ENCODE results near the gene ARHGAP22. TPM values are rescaled to one million over a fixed set of nuclear protein-coding genes. Genes with fewer than 3 reads are reported as not detected.

ARHGAP22 gene
- total and polyA plus RNA-seq, 2 experiments from 2014 or later, result 3.2 to 7.8 TPM

DNA sequence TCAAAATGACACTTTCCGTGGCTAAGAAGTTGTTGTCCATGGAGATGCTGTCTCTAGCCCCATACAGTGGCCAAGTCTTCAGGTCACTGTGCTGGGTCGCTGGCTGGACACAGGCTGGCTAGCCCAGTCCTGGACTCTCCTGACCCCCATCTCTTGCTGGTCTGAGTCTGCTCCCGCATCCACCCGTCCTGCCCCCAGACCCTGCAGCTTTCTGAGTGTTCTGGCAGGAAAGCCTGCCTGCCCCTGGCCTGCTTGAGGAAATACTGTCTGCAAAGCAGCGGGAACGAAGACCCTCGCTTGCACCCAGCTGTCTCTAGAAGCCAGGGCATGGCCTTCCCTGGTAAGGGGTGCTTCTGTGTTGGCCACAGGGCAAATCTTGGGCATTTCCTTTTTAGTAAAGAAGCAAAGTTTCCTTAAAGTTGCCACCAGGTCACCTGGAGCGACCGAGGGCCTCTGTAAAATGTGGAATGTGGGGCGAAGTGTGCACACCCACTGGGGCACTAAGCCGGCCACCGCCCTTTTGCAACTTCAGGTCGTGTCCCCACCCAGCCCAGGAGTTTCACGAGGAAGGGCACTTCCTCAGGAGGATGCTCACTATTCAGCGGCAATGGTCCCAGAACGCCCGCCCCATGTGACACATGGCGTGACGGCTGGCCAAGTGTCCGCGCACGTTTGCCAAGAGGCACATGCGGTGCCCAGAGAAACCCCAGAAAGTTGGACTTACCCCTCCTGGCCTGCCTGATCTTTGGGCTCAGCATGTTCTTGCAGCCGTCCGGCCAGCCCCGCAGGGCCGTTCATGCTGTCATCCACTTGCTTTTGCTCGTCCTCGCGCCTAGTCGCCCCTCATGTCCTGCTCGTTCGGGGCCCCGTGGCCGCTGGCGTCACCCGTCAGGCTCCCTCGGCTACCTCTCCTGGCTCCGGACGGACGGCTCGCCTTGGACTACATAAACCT lies 558 bp downstream of the ARHGAP22 start:
- no peaks in the 10 kb centered on the region for H3K4me1 ChIP-seq (ENCODE audit: low read depth)
- no peaks in the 10 kb centered on the region for H3K36me3 ChIP-seq
- peak overlapping the region; percentile 16 for H3K4me3 ChIP-seq
- H3K27ac ChIP-seq, result no peak overlapping the region
- no peaks in the 10 kb centered on the region for H3K9me3 ChIP-seq (ENCODE audit: low read depth)
- TF ChIP-seq, protein P1, sequence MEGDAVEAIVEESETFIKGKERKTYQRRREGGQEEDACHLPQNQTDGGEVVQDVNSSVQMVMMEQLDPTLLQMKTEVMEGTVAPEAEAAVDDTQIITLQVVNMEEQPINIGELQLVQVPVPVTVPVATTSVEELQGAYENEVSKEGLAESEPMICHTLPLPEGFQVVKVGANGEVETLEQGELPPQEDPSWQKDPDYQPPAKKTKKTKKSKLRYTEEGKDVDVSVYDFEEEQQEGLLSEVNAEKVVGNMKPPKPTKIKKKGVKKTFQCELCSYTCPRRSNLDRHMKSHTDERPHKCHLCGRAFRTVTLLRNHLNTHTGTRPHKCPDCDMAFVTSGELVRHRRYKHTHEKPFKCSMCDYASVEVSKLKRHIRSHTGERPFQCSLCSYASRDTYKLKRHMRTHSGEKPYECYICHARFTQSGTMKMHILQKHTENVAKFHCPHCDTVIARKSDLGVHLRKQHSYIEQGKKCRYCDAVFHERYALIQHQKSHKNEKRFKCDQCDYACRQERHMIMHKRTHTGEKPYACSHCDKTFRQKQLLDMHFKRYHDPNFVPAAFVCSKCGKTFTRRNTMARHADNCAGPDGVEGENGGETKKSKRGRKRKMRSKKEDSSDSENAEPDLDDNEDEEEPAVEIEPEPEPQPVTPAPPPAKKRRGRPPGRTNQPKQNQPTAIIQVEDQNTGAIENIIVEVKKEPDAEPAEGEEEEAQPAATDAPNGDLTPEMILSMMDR (IDR thresholded peaks at IDR 0.05; ENCODE audit: low read depth, low read length), result no peak
- peak in 1 of 2 donors; percentile 5 for DNase-seq (ENCODE audit: low read depth in 1 of 2, low spot score in 1 of 2)
- peaks cover 30% of the 10 kb centered on the region for H3K27me3 ChIP-seq

DNA sequence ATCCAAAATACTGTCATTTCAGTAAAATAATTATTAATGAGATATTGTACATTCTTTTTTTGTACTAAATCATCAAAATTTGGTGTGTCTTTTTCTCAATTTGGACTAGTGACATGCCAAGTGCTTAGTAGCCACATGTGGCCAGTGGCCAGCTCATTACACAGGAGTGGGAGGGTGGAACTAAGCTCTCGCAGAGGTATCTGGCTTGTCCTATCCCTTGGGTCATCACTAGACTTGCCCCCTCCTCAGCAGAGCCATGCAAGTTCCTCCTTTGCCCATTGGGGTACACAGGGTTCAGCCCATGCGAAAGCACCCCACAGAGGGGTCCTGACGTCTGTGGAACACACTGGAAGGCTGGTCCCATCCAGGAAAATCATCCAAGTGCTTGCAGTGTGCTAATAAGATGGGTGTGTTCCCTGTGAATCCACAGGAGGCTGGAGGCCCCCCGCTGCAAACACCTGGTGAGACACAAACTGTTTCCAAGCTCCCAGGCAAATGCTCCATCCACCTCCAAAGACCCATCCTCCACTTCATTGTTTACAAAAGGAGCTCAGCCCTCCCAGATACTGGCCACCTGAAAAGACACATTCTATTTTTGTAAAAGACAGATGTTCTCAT lies 1.3 kb downstream of the ARHGAP22 start:
- Histone ChIP-seq H3K9me3 (ENCODE audit: low read depth) (no peaks in the 10 kb centered on the region), H3K36me3 (no peaks in the 10 kb centered on the region), H3K27me3 (peaks cover 30% of the 10 kb centered on the region), H3K4me3 (no peak overlapping the region), H3K4me1 (ENCODE audit: low read depth) (no peaks in the 10 kb centered on the region), H3K27ac (no peak overlapping the region)
- TF ChIP-seq, protein P1 (IDR thresholded peaks at IDR 0.05; ENCODE audit: low read depth, low read length), result no peak
- DNase-seq (ENCODE audit: low read depth in 1 of 2, low spot score in 1 of 2), result no peak

DNA sequence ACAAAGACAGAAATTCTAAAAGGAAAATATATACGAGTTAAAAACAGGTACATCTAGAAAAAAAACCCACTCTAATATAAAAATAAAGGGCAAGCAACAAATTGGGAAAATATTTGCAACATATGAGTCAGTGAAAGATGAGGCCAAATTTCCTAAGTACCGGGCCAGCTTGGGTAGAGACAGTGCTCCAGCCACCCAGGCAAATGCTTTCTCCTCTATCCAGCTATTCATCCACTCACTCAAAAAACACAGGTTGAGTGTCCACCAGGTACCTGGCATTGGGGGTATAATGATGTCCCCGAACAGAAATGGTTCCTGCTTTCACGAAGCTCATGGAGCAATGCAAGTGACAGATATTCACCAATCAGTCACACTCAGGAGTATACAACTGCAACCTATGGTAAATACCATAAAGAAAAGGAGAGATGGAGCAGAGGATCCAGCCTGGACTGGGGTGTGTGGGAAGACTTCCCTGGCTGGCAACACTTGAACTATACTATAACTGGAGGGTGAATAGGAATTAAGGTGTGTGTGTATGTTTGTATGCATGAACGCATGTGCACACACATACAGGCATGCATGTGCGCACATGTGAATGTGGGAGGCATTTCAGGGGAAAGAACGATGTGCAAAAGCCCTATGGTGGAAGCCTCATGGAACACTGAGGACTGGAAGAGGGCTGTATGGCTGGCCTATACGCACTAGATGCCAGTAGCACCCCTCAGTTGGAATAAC lies 2.3 kb downstream of the ARHGAP22 start:
- H3K27ac ChIP-seq, result no peak overlapping the region
- no peaks in the 10 kb centered on the region for H3K9me3 ChIP-seq (ENCODE audit: low read depth)
- no peak for DNase-seq (ENCODE audit: low read depth in 1 of 2, low spot score in 1 of 2)
- peaks cover 30% of the 10 kb centered on the region for H3K27me3 ChIP-seq
- no peak overlapping the region for H3K4me3 ChIP-seq
- TF ChIP-seq, protein P1 (IDR thresholded peaks at IDR 0.05; ENCODE audit: low read depth, low read length), result no peak
- H3K36me3 ChIP-seq, result no peaks in the 10 kb centered on the region
- no peaks in the 10 kb centered on the region for H3K4me1 ChIP-seq (ENCODE audit: low read depth)

DNA sequence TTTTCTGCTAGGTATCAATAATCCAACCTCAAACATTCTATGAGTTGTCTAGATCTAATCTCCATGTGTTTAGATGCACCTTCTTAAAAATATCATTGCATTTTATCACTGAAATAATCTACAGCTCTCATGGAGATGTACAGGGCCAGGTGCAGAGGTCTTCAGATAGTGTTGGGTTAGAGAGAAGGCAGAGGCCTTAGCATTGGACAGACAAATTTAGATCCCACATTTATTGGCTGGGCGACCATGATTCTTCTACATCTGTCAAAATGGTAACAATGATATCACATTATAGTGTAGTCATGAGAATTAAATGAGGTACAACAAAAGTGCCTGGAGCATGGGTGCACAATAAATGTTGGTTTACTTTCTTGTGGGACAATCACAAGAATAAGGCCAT lies 3.1 kb downstream of the ARHGAP22 start:
- no peak overlapping the region for H3K4me3 ChIP-seq
- no peaks in the 10 kb centered on the region for H3K9me3 ChIP-seq (ENCODE audit: low read depth)
- TF ChIP-seq, protein P1 (IDR thresholded peaks at IDR 0.05; ENCODE audit: low read depth, low read length), result no peak
- no peak overlapping the region for H3K27ac ChIP-seq
- no peaks in the 10 kb centered on the region for H3K36me3 ChIP-seq
- DNase-seq (ENCODE audit: low read depth in 1 of 2, low spot score in 1 of 2), result no peak
- no peaks in the 10 kb centered on the region for H3K4me1 ChIP-seq (ENCODE audit: low read depth)
- H3K27me3 ChIP-seq, result peaks cover 30% of the 10 kb centered on the region

DNA sequence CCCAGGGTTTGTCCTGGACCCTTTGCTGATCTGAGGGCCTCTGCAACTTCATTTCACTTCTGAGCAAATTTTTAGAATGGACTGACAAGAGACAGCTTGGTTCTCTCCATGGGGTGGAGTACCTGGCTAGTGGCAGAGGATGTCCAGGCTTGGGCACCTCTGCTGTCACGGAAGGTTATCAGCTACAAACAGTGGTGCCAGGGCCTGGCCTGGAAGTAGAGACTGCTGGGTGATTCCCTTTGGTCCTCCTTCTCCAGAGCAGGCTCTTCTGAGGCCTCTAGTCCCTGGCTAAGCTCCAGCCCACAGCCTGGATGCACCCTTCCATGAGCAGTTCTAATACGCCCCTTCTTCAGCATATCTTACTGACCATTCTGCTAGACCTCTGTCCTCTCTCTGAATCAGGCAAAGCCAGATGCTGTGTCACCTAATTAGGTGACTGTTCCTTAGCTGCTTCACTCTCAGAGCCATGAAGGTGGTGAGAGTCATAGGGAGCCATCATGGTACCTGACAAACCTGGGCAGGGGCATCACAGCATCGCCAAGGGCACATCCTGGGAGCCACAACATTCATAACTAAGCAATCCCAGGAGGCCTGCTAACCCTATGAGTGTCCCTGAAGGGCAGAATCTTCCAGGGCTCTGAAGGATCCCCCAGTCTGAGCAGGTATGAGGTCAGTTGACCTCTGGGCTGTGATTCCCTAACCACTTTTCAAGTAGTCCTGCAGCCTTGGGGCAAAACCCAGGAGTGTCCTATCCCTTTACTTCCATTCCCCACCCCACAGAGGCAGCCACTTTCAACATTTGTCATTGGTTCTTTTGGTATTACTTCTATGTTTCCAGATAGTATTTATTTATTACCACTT lies 4.0 kb downstream of the ARHGAP22 start:
- TF ChIP-seq, protein P1 (IDR thresholded peaks at IDR 0.05; ENCODE audit: low read depth, low read length), result no peak
- peaks cover 27% of the 10 kb centered on the region for H3K27me3 ChIP-seq
- no peaks in the 10 kb centered on the region for H3K9me3 ChIP-seq (ENCODE audit: low read depth)
- H3K4me3 ChIP-seq, result no peak overlapping the region
- no peak overlapping the region for H3K27ac ChIP-seq
- no peak for DNase-seq (ENCODE audit: low read depth in 1 of 2, low spot score in 1 of 2)
- no peaks in the 10 kb centered on the region for H3K36me3 ChIP-seq
- H3K4me1 ChIP-seq (ENCODE audit: low read depth), result no peaks in the 10 kb centered on the region
